GM19397 (cell line): ENCODE measurements around the gene HYDIN.
A peak's percentile ranks its signal among the peaks of the same experiment; 100 is the strongest.
"Not testable (repeated sequence)": the region's sequence is repeated elsewhere in the genome, so short reads cannot be mapped to it uniquely, and the experiment has no call there.

Source experiments
- ATAC-seq: cut with Tn5 transposase; IDR thresholded peaks from one replicate; pipeline ENCODE4 v1.9.1; 2021; ENCODE audit warnings: mild to moderate bottlenecking, moderate library complexity; ENCODE audit not compliant: unreplicated experiment

Gene HYDIN

GRCh38 chr16:70882311-70882710, 348.2 kb downstream of the HYDIN start:
- not testable (repeated sequence) for ATAC-seq

- ATAC-seq, result not testable (repeated sequence)
Measured at GRCh38 chr16:70877895-70878294, 352.6 kb downstream of the HYDIN start.

GRCh38 chr16:70876442-70876841, 354.1 kb downstream of the HYDIN start:
- not testable (repeated sequence) for ATAC-seq

GRCh38 chr16:70864698-70865097, 365.8 kb downstream of the HYDIN start:
- not testable (repeated sequence) for ATAC-seq

- ATAC-seq, result not testable (repeated sequence)
Measured at GRCh38 chr16:70861996-70862395, 368.5 kb downstream of the HYDIN start.

GRCh38 chr16:70851299-70851698, 379.2 kb downstream of the HYDIN start:
- not testable (repeated sequence) for ATAC-seq

GRCh38 chr16:70823498-70824118, 406.9 kb downstream of the HYDIN start:
- not testable (repeated sequence) for ATAC-seq

- ATAC-seq, result not testable (repeated sequence)
Measured at GRCh38 chr16:70822734-70823133, 407.8 kb downstream of the HYDIN start.

GRCh38 chr16:70818088-70818487, 412.4 kb downstream of the HYDIN start:
- not testable (repeated sequence) for ATAC-seq

- ATAC-seq, result no peak
Measured at GRCh38 chr16:70809392-70810060, 421.0 kb downstream of the HYDIN start.

- ATAC-seq, result no peak
Measured at GRCh38 chr16:70808371-70808770, 422.2 kb downstream of the HYDIN start.

- no peak for ATAC-seq
Measured at GRCh38 chr16:70805787-70806186, 424.7 kb downstream of the HYDIN start.

GRCh38 chr16:70805380-70805779, 425.1 kb downstream of the HYDIN start:
- ATAC-seq, result no peak

GRCh38 chr16:70804734-70805169, 425.8 kb downstream of the HYDIN start:
- no peak for ATAC-seq

GRCh38 chr16:70804153-70804733, 426.3 kb downstream of the HYDIN start:
- ATAC-seq, result no peak

- no peak for ATAC-seq
Measured at GRCh38 chr16:70803319-70803718, 427.2 kb downstream of the HYDIN start.

GRCh38 chr16:70801611-70802010, 428.9 kb downstream of the HYDIN start:
- ATAC-seq, result no peak

GRCh38 chr16:70800781-70801480, 429.6 kb downstream of the HYDIN start, which contains the start of gene VAC14:
Gene VAC14, minus strand, starts transcription at chr16:70801158. Its CDS starts 258 bp downstream, at chr16:70800900.
- ATAC-seq, result peak; percentile 95

- no peak for ATAC-seq
Measured at GRCh38 chr16:70800311-70800710, 430.2 kb downstream of the HYDIN start.

GRCh38 chr16:70796301-70796700, 434.2 kb downstream of the HYDIN start:
- no peak for ATAC-seq

- ATAC-seq, result no peak
Measured at GRCh38 chr16:70795296-70795912, 435.1 kb downstream of the HYDIN start.
